Natural killer cell (primary cell): ENCODE results near the gene URI1. TPM values are rescaled to one million over a fixed set of nuclear protein-coding genes. Genes with fewer than 3 reads are reported as not detected.
"Not testable (repeated sequence)": the region's sequence is repeated elsewhere in the genome, so short reads cannot be mapped to it uniquely, and the experiment has no call there.

ENCODE experiments used
- ATAC-seq, 3 donors: fragments of 150-1000 bp in 2 of 3; fragments of 200-7000 bp in 1 of 3; cut with Tn5 transposase; 1 replicate in 1 of 3; 2 replicates in 2 of 3; pipeline ENCODE4 v1.10.0; 2021; ENCODE audit warnings: mild to moderate bottlenecking in 2 of 3, moderate library complexity in 2 of 3
- DNase-seq, 2 donors: peaks; one replicate each; pipeline versions ENCODE4 v3.0.0 to v3.0.0-alpha.2; 2013 to 2021; ENCODE audit warnings: mixed read lengths in 1 of 2
- H3K27ac ChIP-seq: one replicate; pipeline ENCODE4 v1.5.1; 2013; ENCODE audit warnings: mild to moderate bottlenecking, low read length
- H3K27me3 ChIP-seq: one replicate; pipeline ENCODE4 v1.6.1; 2013; ENCODE audit warnings: low read length; ENCODE audit not compliant: control insufficient read depth, insufficient read depth
- H3K36me3 ChIP-seq: one replicate; pipeline ENCODE4 v1.6.1; 2013; ENCODE audit warnings: low read length; ENCODE audit not compliant: control insufficient read depth, insufficient read depth
- H3K4me1 ChIP-seq: one replicate; pipeline ENCODE4 v1.6.1; 2013; ENCODE audit warnings: low read length; ENCODE audit not compliant: control insufficient read depth, insufficient read depth
- H3K4me3 ChIP-seq: one replicate; pipeline ENCODE4 v1.5.1; 2013; ENCODE audit warnings: low read length
- H3K9me3 ChIP-seq: one replicate; pipeline ENCODE4 v1.6.1; 2013; ENCODE audit warnings: low read length; ENCODE audit not compliant: control insufficient read depth, insufficient read depth
- H3K27ac Mint-ChIP-seq, 2 donors: one replicate each; pipeline ENCODE4 v1.8.0; 2022; ENCODE audit warnings: mild to moderate bottlenecking in 2 of 2, mixed read lengths in 2 of 2, moderate library complexity in 1 of 2
- H3K27me3 Mint-ChIP-seq, 2 donors: one replicate each; pipeline ENCODE4 v1.8.0; 2022; ENCODE audit warnings: low read depth in 2 of 2, mixed read lengths in 2 of 2
- H3K36me3 Mint-ChIP-seq: one replicate; pipeline ENCODE4 v1.8.0; 2022; ENCODE audit warnings: mixed read lengths
- H3K4me1 Mint-ChIP-seq, 2 donors: one replicate each; pipeline ENCODE4 v1.8.0; 2022; ENCODE audit warnings: mixed read lengths in 2 of 2
- H3K4me3 Mint-ChIP-seq: one replicate; pipeline ENCODE4 v1.8.0; 2022; ENCODE audit warnings: mild to moderate bottlenecking, moderate library complexity, mixed read lengths
- H3K9me3 Mint-ChIP-seq, 2 donors: one replicate each; pipeline ENCODE4 v1.8.0; 2022; ENCODE audit warnings: mixed read lengths in 2 of 2
- WGBS: methylation state at CpG from one replicate; pipeline ENCODE4 v1.1.7; 2013; ENCODE audit warnings: missing lambda C conversion rate; ENCODE audit not compliant: insufficient coverage; 5-methylcytosine and 5-hydroxymethylcytosine counted together
- intact Hi-C: fragments of 100-400 bp; cut with micrococcal nuclease; formaldehyde crosslinking; loops from one replicate; pipeline ENCODE4 v1.14.2; 2022
- total RNA-seq, 4 donors: library from RNA; stranded (reverse); fragments of 120-200 nt in 1 of 4; gene quantifications; one replicate each; pipeline versions ENCODE4 v1.2.3 to v1.2.4, GENCODE V29; 2013 to 2022
- TF ChIP-seq, protein P1 (sequence below): fragments of 200-600 bp; IDR thresholded peaks from one replicate; pipeline ENCODE4 v1.8.0; 2022; ENCODE audit warnings: antibody characterized with exemption

The URI1 gene
- total RNA-seq, 3 donors from 2014 or later (not counting 1 experiment from before 2014, with no cell fraction given): 66.8 to 72.8 (median 68.4) TPM

DNA sequence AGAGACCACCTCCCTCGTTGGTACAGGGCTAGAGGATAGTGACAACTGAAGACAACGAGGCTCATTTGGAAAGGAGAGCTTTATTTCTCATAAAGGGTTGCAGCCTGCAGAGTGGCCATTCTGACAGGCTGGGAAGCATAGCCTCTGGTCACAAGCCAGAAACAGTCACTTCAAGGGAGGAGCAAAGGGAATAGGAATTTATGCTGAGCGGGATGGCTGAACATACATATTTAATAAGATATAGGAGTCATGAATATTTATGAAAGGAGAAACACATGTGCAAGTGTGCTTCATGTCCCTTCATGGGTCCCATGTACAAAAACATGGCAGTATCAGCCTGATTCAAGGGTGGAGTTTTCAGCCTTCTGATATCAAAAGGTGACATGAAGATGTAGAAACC is 27.1 kb upstream of the URI1 start:
- DNase-seq: no peak
- Histone ChIP-seq H3K36me3 (no peaks in the 10 kb centered on the region), H3K9me3 (no peaks in the 10 kb centered on the region), H3K27me3 (no peaks in the 10 kb centered on the region), H3K27ac (no peak overlapping the region), H3K4me3 (no peak overlapping the region), H3K4me1 (no peaks in the 10 kb centered on the region)
- H3K27me3 Mint-ChIP-seq: peaks cover 7 to 21% of the 10 kb centered on the region in 2 donors
- TF ChIP-seq, protein P1, sequence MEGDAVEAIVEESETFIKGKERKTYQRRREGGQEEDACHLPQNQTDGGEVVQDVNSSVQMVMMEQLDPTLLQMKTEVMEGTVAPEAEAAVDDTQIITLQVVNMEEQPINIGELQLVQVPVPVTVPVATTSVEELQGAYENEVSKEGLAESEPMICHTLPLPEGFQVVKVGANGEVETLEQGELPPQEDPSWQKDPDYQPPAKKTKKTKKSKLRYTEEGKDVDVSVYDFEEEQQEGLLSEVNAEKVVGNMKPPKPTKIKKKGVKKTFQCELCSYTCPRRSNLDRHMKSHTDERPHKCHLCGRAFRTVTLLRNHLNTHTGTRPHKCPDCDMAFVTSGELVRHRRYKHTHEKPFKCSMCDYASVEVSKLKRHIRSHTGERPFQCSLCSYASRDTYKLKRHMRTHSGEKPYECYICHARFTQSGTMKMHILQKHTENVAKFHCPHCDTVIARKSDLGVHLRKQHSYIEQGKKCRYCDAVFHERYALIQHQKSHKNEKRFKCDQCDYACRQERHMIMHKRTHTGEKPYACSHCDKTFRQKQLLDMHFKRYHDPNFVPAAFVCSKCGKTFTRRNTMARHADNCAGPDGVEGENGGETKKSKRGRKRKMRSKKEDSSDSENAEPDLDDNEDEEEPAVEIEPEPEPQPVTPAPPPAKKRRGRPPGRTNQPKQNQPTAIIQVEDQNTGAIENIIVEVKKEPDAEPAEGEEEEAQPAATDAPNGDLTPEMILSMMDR: no peak
- intact Hi-C loops: no loop called here
- H3K4me3 Mint-ChIP-seq: no peak overlapping the region
- H3K4me1 Mint-ChIP-seq: no peaks in the 10 kb centered on the region
- WGBS: 82% methylated on average over 3 of the region's 3 CpGs
- no peaks in the 10 kb centered on the region for H3K36me3 Mint-ChIP-seq
- ATAC-seq: no peak
- H3K9me3 Mint-ChIP-seq: no peaks in the 10 kb centered on the region
- no peak overlapping the region for H3K27ac Mint-ChIP-seq

DNA sequence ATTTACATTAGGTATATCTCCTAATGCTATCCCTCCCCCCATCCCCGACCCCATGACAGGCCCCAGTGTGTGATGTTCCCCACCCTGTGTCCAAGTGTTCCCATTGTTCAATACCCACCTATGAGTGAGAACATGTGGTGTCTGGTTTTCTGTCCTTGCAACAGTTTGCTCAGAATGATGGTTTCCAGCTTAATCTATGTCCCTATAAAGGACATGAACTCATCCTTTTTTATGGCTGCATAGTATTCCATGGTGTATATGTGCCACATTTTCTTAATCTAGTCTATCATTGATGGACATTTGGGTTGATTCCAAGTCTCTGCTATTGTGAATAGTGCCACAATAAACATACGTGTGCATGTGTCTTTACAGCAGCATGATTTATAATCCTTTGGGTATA is 26.2 kb upstream of the URI1 start:
- H3K27ac ChIP-seq, DNase-seq, H3K4me3 ChIP-seq, H3K36me3 Mint-ChIP-seq, H3K36me3 ChIP-seq, H3K4me1 ChIP-seq, H3K9me3 Mint-ChIP-seq, H3K9me3 ChIP-seq, H3K27ac Mint-ChIP-seq, ATAC-seq, H3K4me1 Mint-ChIP-seq, H3K4me3 Mint-ChIP-seq, H3K27me3 ChIP-seq, intact Hi-C loops: not testable (repeated sequence)
- WGBS: 50% methylated on average over 1 of the region's 2 CpGs
- peaks cover 7 to 21% of the 10 kb centered on the region in 2 donors for H3K27me3 Mint-ChIP-seq

DNA sequence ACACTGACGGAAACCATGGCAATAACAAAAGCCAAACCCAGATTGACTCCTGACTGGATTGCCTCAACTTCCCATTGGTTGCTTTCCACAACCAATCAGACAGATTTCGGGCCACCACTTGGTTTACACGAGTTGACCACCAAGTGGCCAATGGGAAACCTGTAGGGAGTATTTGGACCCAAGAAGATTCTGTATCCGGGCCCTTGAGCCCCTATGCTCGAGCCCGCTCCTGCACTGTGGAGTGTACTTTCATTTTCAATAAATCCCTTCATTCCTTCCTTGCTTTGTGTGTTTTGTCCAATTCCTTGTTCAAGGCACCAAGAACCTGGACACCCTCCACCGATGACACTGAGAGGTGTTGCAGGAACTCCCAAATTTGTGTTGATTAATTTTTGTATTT is 24.1 kb upstream of the URI1 start:
- no peaks in the 10 kb centered on the region for H3K9me3 ChIP-seq
- peaks cover 5 to 21% of the 10 kb centered on the region in 2 donors for H3K27me3 Mint-ChIP-seq
- DNase-seq: no peak
- intact Hi-C loops: no loop called here
- 91% methylated on average over 7 of the region's 7 CpGs for WGBS
- H3K27ac Mint-ChIP-seq: no peak overlapping the region
- H3K9me3 Mint-ChIP-seq: no peaks in the 10 kb centered on the region
- H3K36me3 ChIP-seq: no peaks in the 10 kb centered on the region
- no peaks in the 10 kb centered on the region for H3K36me3 Mint-ChIP-seq
- H3K27ac ChIP-seq: no peak overlapping the region
- TF ChIP-seq, protein P1: no peak
- no peak overlapping the region for H3K4me3 ChIP-seq
- H3K4me1 ChIP-seq: no peaks in the 10 kb centered on the region
- H3K4me1 Mint-ChIP-seq: no peaks in the 10 kb centered on the region
- H3K27me3 ChIP-seq: no peaks in the 10 kb centered on the region
- ATAC-seq: no peak
- no peak overlapping the region for H3K4me3 Mint-ChIP-seq

DNA sequence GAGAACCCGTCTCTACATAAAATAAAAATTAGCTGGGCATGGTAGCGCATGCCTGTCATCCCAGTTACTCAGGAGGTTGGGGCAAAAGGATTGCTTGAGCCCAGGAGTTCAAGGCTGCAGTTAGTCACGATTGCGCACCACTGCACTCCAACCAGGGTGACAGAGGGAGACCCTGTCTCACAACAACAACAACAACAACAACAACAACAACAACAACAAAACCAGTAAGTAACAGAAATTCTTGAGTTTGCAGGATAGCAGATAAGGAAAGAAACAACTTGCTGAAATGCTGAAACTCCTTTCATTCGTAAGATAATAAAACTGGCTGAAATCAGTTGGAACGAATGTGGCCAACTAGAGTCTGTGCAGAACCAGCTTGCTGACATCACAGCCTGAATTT is 23.1 kb upstream of the URI1 start:
- ATAC-seq: no peak
- intact Hi-C loops: no loop called here
- Mint-ChIP-seq H3K27ac (no peak overlapping the region), H3K36me3 (no peaks in the 10 kb centered on the region), H3K4me3 (no peak overlapping the region), H3K9me3 (no peaks in the 10 kb centered on the region), H3K27me3 (peaks cover 5 to 21% of the 10 kb centered on the region in 2 donors), H3K4me1 (no peaks in the 10 kb centered on the region)
- Histone ChIP-seq H3K36me3 (no peaks in the 10 kb centered on the region), H3K9me3 (no peaks in the 10 kb centered on the region), H3K4me1 (no peaks in the 10 kb centered on the region), H3K4me3 (no peak overlapping the region), H3K27me3 (no peaks in the 10 kb centered on the region), H3K27ac (no peak overlapping the region)
- WGBS: 94% methylated on average over 6 of the region's 6 CpGs
- DNase-seq: no peak
- TF ChIP-seq, protein P1: no peak
